NCI-H1092 (cell line): ENCODE measurements around the gene IL10RA.
"Not testable (repeated sequence)": the region's sequence is repeated elsewhere in the genome, so short reads cannot be mapped to it uniquely, and the experiment has no call there.

Experiments
- DNase-seq: peaks from one replicate; lab custom pipeline; 2025; lab: John Stamatoyannopoulos, UW

The IL10RA gene

GRCh38 chr11:118007563-118008270, 21.5 kb downstream of the IL10RA start:
- not testable (repeated sequence) for DNase-seq

DNA sequence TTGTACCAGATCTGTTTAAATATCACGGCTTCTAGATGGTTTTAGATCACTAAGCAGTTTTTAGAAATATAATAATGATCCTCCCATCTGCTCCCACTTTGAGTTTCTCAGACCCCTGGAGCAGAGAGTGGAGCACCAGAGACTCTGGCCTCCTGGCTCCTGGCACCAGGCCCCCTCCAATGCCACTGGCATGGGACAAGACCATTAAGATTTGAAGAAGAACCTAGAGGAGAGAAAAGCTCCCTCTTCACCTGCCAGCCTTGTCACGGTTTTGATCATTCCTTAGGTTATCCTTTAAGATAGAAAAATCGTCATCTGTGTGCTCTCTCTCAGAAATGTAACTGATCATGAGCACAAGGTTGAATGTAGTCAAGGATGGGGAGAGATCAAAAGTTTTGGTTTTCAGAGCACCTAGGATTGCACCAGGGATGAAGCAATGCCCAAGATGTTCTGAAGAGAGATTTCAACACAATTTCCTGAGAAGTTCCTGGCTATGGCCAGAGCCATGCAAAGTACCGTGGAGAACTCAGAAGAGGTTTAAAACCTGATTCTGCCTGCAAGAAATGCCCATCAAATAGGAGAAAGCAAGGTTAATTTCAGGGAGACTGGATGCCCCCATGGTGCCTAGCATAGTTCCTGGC, 22.2 kb downstream of the IL10RA start:
- DNase-seq, result no peak

DNA sequence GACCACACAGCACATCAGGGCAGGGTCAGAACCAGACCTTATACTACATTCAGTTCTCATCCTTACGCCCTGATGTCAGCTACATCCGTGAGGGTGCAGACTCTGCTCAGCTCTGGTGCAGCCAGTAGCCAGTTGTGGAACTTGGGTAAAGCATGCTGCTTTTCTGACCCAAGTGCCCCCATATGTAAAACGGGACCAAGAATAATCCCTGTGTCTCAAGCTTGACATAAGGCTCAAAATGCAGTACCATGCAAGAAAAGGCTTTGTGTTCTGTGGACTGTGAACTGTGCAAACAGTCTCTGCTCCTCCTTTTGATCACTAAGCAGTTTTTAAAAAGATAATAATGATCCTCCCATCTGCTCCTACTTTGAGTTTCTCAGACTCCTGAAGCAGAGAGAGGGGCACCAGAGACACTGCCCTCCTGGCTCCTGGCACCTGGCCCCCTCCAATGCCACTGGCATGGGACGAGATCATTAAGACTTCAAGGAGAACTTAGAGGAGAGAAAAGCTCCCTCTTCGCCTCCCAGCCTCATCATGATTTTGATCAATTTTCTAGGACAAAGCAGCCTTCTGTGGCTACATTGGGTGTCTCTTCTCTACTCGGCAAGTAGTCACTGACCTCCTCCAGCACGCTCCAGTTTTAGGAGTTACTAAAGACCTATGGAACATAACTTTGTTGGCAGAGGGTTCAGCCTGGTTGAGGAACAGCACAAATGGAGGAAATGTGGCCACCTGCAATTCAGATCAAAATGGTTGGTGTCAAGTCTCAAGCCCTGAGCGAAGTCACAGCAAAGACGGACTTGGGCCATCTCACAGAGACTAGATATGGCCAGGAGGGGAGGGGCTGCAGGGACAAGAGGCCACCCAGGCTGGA, 23.9 kb downstream of the IL10RA start:
- DNase-seq, result no peak

GRCh38 chr11:118010738-118011461, 24.7 kb downstream of the IL10RA start:
- no peak for DNase-seq

GRCh38 chr11:118012083-118012669, 26.0 kb downstream of the IL10RA start:
- DNase-seq, result no peak

DNA sequence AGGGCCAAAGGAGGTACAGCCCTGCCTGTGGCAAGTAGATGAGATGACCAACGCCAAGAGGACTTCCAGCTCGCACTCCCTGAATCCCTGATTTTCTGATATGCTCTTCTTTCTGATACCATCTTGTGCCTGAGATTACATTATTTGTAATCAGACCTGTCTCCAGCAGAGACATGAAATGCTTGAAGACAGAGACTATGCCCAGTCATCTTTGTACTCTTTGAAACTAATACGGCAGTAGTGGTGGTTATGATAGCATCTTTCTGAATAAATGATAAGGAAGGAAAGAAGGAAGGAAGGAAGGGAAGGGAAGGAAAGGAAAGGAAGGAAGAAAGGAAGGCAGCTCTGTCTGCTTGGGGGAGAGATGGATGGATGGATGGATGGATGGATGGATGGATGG, 27.8 kb downstream of the IL10RA start:
- DNase-seq, result no peak

DNA sequence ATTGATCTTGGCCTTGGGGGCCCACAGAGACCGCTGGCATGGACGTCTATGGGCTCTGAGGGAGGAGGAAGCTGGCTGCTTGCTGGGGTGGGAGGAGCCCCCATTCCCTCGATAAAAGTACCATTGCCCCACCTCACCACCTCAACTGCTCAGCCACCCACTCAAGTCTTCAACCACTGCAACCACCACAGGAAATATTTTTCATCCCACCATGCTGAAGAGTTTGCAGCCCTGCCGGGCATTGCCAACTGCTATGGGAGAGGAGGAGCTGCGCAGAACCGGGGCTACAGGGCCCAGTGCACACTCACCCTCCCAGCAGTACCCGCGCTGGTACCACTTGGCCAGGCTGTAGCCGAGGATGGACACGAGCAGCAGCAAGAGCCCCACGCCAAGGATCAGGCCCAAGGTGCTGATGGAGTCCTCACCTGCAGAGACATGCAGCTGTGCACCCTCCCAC, 29.2 kb downstream of the IL10RA start:
- DNase-seq, result no peak

- DNase-seq, result no peak
These were observed 29.9 kb downstream of the IL10RA start for GRCh38 chr11:118016104-118016503.

GRCh38 chr11:118017111-118017510, 30.9 kb downstream of the IL10RA start:
- DNase-seq, result no peak

DNA sequence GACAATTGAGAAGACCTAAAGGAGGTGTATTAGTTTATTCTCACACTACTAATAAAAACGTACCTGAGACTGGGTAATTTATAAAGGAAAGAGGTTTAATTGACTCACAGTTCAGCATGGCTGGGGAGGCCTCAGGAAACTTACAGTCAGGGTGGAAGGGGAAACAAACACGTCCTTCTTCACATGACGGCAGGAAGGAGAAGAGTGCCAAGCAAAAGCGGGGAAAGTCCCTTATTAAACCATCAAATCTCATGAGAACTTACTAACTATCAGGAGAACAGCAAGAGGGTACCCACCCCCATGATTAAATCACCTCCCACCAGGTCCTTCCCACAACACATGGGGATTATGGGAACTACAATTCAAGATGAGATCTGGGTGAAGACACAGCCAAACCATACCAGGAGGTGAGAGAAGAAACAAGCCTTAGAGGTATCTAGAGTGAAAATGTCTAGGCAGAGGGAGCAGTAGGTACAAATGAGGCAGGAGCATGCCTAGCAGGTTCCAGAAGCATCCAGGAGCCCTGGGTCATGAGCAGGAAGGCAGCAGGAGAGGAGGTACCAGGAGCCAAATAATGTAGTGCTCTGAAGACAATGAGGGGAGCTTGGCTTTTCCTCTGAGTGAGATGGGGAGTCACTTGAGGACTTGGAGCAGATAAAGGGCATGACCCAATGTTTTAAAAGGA, 31.6 kb downstream of the IL10RA start:
- no peak for DNase-seq

DNA sequence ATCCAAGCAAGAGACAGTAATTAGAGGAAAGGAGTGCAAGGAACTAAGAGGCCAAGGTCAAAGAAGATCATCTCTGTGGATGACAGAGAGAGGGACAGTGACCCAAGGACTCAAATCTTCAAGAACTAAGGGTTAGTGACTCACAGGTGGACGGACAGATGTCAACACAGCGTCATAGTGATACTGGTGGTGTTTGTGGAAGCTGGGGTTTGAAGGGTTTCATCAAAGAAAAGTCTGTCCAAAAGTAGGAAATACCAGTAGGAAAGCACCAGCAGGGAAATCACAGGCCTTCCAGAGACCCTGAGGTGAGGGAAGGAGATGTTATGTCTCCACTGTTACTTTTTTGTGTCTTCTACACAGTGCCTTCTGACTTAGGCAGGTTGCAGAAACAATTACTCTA, 32.2 kb downstream of the IL10RA start:
- DNase-seq, result no peak

DNA sequence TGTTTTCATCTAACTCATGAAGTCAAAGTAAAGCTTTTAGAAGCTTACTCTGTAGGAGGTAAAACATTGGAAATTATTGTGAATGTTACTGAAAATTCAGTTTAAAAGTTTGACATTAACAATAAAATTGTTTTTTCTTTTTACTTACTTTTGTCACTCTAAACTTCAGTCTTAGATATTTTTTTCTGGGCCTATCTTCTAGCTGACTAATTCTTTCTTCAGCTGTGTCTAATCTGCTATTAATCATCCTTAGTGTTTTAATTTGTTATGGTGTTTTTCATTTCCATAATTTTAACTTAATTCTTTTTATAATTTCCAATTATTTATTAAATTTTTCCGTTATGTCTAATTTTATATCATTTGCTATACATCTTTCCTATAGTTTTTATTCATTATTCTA, 35.0 kb downstream of the IL10RA start:
- no peak for DNase-seq

DNA sequence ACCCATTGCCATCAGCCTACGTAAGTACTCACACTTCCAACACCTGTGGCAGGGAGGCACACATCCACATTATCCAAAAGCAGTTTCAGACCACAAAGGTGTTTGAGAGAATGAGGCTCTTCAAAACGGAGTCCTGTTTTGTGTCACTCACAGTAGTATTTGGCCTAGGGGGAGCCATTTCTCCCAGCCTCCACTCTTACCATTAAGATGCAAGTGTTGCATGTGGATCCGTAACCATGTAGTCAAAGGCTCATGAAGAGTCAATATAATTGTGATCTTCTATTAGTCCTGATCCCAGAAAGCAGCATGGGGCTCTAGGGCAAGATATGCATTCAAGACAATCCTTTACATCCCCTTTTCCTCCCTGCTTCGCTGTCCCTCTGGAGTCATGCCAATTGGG, 41.5 kb downstream of the IL10RA start:
- no peak for DNase-seq

DNA sequence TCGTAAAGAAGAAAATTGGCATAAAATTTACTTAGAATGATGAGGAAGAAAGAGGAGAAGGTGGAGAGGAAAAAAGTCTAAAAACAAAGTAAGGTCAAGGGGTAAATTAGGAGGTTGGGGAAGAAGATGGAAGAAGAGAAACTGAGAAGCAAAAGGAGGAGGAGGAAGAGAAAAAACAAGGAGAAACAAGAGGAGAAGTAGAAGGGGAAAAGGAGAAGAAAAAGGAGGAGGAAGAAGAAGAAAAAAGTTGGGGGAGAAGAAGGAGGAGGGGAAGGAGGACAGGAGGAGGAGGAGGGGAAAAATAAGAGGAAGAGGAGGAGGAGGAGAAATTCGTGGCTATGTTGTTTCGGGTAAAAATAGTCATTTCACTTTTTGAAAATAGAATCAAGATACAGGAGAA, 42.4 kb downstream of the IL10RA start:
- no peak for DNase-seq

- DNase-seq, result no peak
These were observed 47.2 kb downstream of the IL10RA start for GRCh38 chr11:118033443-118033842.

- DNase-seq, result no peak
These were observed 55.9 kb downstream of the IL10RA start for GRCh38 chr11:118042141-118042540.

DNA sequence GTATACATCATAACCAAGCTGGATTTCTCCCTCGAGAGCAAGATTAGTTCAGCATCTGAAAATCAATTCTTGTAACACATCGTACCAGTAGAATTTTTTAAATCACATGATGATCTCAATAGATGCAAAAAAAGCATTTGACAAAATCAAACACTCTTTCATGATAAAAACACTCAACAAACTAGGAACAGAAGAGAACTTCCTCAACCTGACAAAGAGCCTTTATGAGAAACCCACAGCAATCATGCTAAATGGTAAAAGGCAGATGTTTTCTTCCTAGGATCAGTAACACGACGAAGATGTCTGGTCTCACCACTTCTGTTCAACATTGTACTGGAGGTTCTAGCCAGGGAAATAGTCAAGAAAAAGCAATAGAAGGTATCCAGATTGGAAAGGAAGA, 56.6 kb downstream of the IL10RA start:
- DNase-seq, result no peak

- no peak for DNase-seq
These were observed 59.0 kb downstream of the IL10RA start for GRCh38 chr11:118045191-118045590.

GRCh38 chr11:118046051-118046963, 60.1 kb downstream of the IL10RA start:
- no peak for DNase-seq
